ENCODE results near the gene SEC14L5. TPM values are rescaled to one million over a fixed set of nuclear protein-coding genes. Genes with fewer than 3 reads are reported as not detected.

The SEC14L5 gene
- polyA plus RNA-seq, 4 donors: 0.16 to 0.35 (median 0.27) TPM; not detected in 1

DNA sequence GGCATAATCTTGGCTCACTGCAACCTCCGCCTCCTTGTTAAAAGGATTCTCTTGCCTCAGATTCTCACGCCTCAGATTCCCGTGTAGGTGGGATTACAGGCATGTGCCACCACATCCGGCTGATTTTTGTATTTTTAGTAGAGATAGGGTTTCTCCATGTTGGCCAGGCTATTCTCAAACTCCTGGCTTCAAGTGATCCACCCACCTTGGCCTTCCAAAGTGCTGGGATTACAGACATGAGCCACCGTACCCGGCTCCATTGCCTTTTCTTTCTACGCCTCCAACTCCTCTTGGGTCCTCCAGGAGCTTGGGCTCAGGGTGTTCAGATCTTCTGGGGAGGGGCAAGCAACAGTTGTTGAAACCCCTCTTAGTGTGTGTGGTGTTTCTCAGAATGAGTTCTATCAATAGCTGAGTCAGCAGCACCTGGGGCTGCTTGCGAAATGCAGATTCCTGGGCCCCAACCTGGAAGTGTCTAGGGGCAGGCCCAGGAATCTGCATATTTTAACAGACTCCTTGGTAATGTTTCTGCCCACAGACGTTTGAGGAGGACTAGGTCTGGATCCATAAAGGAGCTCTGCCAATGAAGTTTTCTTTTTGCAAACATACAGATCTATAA is 31.4 kb downstream of the SEC14L5 start:
- FAIRE-seq: no peak

DNA sequence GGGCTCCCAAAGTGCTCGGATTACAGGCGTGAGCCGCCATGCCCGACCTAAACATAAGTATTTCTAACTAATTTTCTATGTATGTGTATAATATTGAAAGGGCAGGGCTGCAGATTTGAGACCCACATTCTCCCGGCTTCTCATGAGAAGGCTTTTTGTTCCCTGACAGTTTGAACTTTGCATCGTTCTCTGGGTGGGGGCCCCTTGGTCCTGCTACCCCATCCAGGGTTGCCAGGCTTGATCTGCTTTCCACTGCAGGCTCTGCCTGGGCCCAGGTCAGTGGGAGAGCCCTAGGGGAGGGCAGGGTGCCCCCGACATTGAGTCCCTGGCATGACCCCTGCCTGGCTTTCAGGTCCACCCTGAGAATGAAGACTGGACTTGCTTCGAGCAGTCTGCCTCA is 32.3 kb downstream of the SEC14L5 start:
- no peak for DNase-seq
- no peak overlapping the region for H3K27ac ChIP-seq (ENCODE audit: low read depth in 1 of 3, low read length in 2 of 3)
- H3K36me3 ChIP-seq (ENCODE audit: control insufficient read depth in 3 of 3, insufficient read depth in 2 of 3, low read depth in 1 of 3, low read length in 3 of 3): no peaks in the 10 kb centered on the region
- no peak for FAIRE-seq
- no peak overlapping the region for H3K4me3 ChIP-seq (ENCODE audit: low read depth in 1 of 3, low read length in 3 of 3)
- no peaks in the 10 kb centered on the region for H3K9me3 ChIP-seq (ENCODE audit: control insufficient read depth in 2 of 2, insufficient read depth in 1 of 2, low read depth in 1 of 2, low read length in 1 of 2)
- 83 to 84% (median 83%) methylated on average over 8 of the region's 8 CpGs for WGBS, 3 donors
- H3K4me1 ChIP-seq (ENCODE audit: control insufficient read depth in 3 of 3, insufficient read depth in 2 of 3, low read depth in 1 of 3, low read length in 2 of 3): no peaks in the 10 kb centered on the region
- peaks cover 3 to 26% (median 23%) of the 10 kb centered on the region in 3 donors for H3K27me3 ChIP-seq (ENCODE audit: control insufficient read depth in 3 of 3, insufficient read depth in 3 of 3, low read length in 3 of 3)

More for the DNA sequence above, 31.4 kb downstream of the SEC14L5 start:
- Histone ChIP-seq H3K4me3 (ENCODE audit: low read depth in 1 of 3, low read length in 3 of 3) (no peak overlapping the region), H3K9me3 (ENCODE audit: control insufficient read depth in 2 of 2, insufficient read depth in 1 of 2, low read depth in 1 of 2, low read length in 1 of 2) (no peaks in the 10 kb centered on the region), H3K4me1 (ENCODE audit: control insufficient read depth in 3 of 3, insufficient read depth in 2 of 3, low read depth in 1 of 3, low read length in 2 of 3) (no peaks in the 10 kb centered on the region), H3K27me3 (ENCODE audit: control insufficient read depth in 3 of 3, insufficient read depth in 3 of 3, low read length in 3 of 3) (peaks cover 3 to 26% (median 23%) of the 10 kb centered on the region in 3 donors), H3K27ac (ENCODE audit: low read depth in 1 of 3, low read length in 2 of 3) (no peak overlapping the region), H3K36me3 (ENCODE audit: control insufficient read depth in 3 of 3, insufficient read depth in 2 of 3, low read depth in 1 of 3, low read length in 3 of 3) (no peaks in the 10 kb centered on the region)
- 86 to 87% (median 86%) methylated on average over 9 of the region's 9 CpGs for WGBS, 3 donors
- DNase-seq: no peak

DNA sequence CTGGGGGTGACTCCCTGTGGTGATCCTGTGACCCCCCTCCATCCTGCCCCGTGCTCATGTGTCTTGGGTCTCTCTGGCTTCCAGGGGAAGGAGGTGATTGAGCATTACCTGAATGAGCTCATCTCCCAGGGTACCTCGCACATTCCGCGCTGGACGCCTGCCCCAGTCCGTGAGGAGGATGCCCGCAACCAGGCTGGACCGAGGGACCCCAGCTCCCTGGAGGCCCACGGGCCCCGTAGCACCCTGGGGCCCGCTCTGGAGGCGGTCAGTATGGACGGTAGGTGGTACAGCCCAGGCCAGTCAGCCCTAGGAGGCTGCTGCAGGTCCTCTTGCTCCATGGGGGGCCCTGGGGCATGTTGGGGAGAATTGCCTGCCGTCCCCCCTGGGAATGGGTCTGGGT is 33.6 kb downstream of the SEC14L5 start:
- FAIRE-seq (no peak), DNase-seq (no peak)
- 87 to 88% (median 87%) methylated on average over 14 of the region's 14 CpGs for WGBS, 3 donors
- Histone ChIP-seq H3K36me3 (ENCODE audit: control insufficient read depth in 3 of 3, insufficient read depth in 2 of 3, low read depth in 1 of 3, low read length in 3 of 3) (no peaks in the 10 kb centered on the region), H3K27ac (ENCODE audit: low read depth in 1 of 3, low read length in 2 of 3) (no peak overlapping the region), H3K27me3 (ENCODE audit: control insufficient read depth in 3 of 3, insufficient read depth in 3 of 3, low read length in 3 of 3) (peaks cover 3 to 23% (median 21%) of the 10 kb centered on the region in 3 donors), H3K4me3 (ENCODE audit: low read depth in 1 of 3, low read length in 3 of 3) (no peak overlapping the region), H3K9me3 (ENCODE audit: control insufficient read depth in 2 of 2, insufficient read depth in 1 of 2, low read depth in 1 of 2, low read length in 1 of 2) (no peaks in the 10 kb centered on the region), H3K4me1 (ENCODE audit: control insufficient read depth in 3 of 3, insufficient read depth in 2 of 3, low read depth in 1 of 3, low read length in 2 of 3) (no peaks in the 10 kb centered on the region)

DNA sequence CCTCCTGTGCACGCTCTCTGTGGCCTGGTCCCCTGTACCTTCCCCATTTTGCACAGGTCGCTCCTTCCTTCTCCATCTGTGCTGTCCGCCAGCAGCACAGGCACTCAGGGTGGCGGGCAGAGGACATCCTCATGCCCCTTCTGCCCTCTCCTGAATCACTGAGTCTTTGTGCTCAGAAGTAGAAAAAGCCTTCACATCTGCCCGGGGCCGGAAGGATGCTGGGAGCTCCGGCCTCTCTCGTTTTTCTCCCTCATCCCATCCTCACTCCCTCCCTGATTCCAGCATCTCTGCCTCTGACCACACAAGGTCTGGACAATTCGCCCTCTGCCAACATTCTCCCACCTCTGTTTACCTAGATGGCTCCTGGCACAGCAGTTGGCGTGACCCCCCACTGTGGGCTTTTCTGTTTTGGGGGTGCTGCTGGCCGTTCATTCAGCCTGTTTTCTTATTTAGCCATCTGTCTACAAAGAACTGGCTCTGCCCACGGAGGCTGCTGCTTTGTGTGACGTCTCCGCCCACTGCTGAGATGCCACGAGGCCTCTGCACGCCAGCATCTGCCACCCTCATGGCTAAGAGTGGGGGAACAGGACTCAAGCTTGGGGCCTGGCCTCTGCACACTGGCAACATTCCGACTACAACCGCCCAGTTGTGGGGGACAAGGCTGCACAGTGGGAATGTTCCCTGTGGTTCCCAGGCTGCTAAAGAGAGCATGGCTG is 36.7 kb downstream of the SEC14L5 start:
- H3K4me3 ChIP-seq (ENCODE audit: low read depth in 1 of 3, low read length in 3 of 3): no peak overlapping the region
- peaks cover 0 to 4% (median 0%) of the 10 kb centered on the region in 3 donors for H3K27me3 ChIP-seq (ENCODE audit: control insufficient read depth in 3 of 3, insufficient read depth in 3 of 3, low read length in 3 of 3)
- no peak overlapping the region for H3K27ac ChIP-seq (ENCODE audit: low read depth in 1 of 3, low read length in 2 of 3)
- 70 to 77% (median 73%) methylated on average over 17 to 18 of the region's 18 CpGs for WGBS, 3 donors
- DNase-seq (no peak), FAIRE-seq (no peak)
- H3K36me3 ChIP-seq (ENCODE audit: control insufficient read depth in 3 of 3, insufficient read depth in 2 of 3, low read depth in 1 of 3, low read length in 3 of 3): no peaks in the 10 kb centered on the region
- no peaks in the 10 kb centered on the region for H3K4me1 ChIP-seq (ENCODE audit: control insufficient read depth in 3 of 3, insufficient read depth in 2 of 3, low read depth in 1 of 3, low read length in 2 of 3)
- no peaks in the 10 kb centered on the region for H3K9me3 ChIP-seq (ENCODE audit: control insufficient read depth in 2 of 2, insufficient read depth in 1 of 2, low read depth in 1 of 2, low read length in 1 of 2)

DNA sequence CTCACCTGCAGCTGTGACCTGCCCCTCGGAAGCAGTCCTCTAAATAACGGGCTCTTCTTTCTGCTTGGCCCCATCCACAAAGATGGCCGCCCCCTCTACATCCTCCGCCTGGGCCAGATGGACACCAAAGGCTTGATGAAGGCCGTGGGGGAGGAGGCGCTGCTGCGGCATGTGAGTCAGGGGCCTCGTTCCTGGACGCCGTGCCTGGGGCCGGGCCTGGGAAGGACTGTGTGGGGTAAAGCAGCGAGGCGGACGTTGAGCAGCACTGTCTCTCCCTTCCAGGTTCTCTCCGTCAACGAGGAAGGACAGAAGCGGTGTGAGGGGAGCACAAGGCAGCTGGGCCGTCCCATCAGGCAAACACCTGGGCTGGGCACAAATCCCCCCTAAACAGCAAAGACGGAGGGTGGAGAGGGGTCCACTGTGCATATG is 42.5 kb downstream of the SEC14L5 start:
- H3K4me3 ChIP-seq (ENCODE audit: low read depth in 1 of 3, low read length in 3 of 3): no peak overlapping the region
- no peaks in the 10 kb centered on the region for H3K36me3 ChIP-seq (ENCODE audit: control insufficient read depth in 3 of 3, insufficient read depth in 2 of 3, low read depth in 1 of 3, low read length in 3 of 3)
- no peaks in the 10 kb centered on the region for H3K9me3 ChIP-seq (ENCODE audit: control insufficient read depth in 2 of 2, insufficient read depth in 1 of 2, low read depth in 1 of 2, low read length in 1 of 2)
- WGBS, 3 donors: 88 to 90% (median 89%) methylated on average over 19 of the region's 19 CpGs
- H3K4me1 ChIP-seq (ENCODE audit: control insufficient read depth in 3 of 3, insufficient read depth in 2 of 3, low read depth in 1 of 3, low read length in 2 of 3): no peaks in the 10 kb centered on the region
- no peaks in the 10 kb centered on the region for H3K27me3 ChIP-seq (ENCODE audit: control insufficient read depth in 3 of 3, insufficient read depth in 3 of 3, low read length in 3 of 3)
- FAIRE-seq (no peak), DNase-seq (no peak)
- no peak overlapping the region for H3K27ac ChIP-seq (ENCODE audit: low read depth in 1 of 3, low read length in 2 of 3)

DNA sequence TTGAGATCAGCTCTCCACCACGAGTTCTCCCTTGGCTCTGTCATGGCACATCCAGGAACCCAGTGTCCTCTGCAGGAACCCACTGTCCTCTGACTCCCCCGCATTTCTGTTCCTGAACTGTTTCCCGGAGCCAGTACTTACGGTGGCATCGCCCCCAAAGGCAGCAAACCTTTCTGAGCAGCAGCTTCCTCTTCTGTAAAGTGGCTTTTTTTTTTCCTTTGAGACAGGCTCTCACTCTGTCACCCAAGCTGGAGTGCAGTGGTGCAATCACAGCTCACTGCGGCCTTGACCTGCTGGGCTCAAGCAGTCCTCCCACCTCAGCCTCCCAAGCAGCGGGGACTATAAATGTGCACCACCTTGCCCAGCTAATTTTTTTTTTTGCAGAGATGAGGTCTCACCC is 43.4 kb downstream of the SEC14L5 start:
- no peak for FAIRE-seq
- WGBS, 3 donors: 65 to 80% (median 66%) methylated on average over 7 of the region's 7 CpGs
- H3K4me1 ChIP-seq (ENCODE audit: control insufficient read depth in 3 of 3, insufficient read depth in 2 of 3, low read depth in 1 of 3, low read length in 2 of 3): no peaks in the 10 kb centered on the region

DNA sequence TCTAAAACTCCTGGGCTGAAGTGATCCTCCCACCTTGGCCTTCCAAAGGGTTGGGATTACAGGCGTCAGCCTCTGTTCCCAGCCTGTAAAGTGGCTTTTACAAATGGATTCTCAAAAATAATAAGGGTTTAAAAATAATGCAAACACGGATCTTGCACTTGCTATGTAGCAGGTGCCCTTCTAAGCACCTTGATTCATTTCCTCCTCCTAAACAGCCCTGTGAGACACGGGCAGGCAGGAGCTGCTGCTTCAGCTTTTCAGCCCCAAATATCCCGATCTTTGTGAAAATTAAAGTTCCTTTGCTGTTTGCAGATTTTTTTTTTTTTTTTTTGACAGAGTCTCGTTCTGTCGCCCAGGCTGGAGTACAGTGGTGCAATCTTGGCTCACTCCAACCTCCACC is 43.9 kb downstream of the SEC14L5 start:
- Histone ChIP-seq H3K27ac (ENCODE audit: low read depth in 1 of 3, low read length in 2 of 3) (no peak overlapping the region), H3K9me3 (ENCODE audit: control insufficient read depth in 2 of 2, insufficient read depth in 1 of 2, low read depth in 1 of 2, low read length in 1 of 2) (no peaks in the 10 kb centered on the region), H3K36me3 (ENCODE audit: control insufficient read depth in 3 of 3, insufficient read depth in 2 of 3, low read depth in 1 of 3, low read length in 3 of 3) (no peaks in the 10 kb centered on the region), H3K27me3 (ENCODE audit: control insufficient read depth in 3 of 3, insufficient read depth in 3 of 3, low read length in 3 of 3) (no peaks in the 10 kb centered on the region), H3K4me1 (ENCODE audit: control insufficient read depth in 3 of 3, insufficient read depth in 2 of 3, low read depth in 1 of 3, low read length in 2 of 3) (no peaks in the 10 kb centered on the region), H3K4me3 (ENCODE audit: low read depth in 1 of 3, low read length in 3 of 3) (no peak overlapping the region)
- DNase-seq: no peak
- FAIRE-seq: no peak
- 64 to 74% (median 65%) methylated on average over 6 of the region's 6 CpGs for WGBS, 3 donors

More for the DNA sequence above, 43.4 kb downstream of the SEC14L5 start:
- Histone ChIP-seq H3K27ac (ENCODE audit: low read depth in 1 of 3, low read length in 2 of 3) (no peak overlapping the region), H3K27me3 (ENCODE audit: control insufficient read depth in 3 of 3, insufficient read depth in 3 of 3, low read length in 3 of 3) (no peaks in the 10 kb centered on the region), H3K9me3 (ENCODE audit: control insufficient read depth in 2 of 2, insufficient read depth in 1 of 2, low read depth in 1 of 2, low read length in 1 of 2) (no peaks in the 10 kb centered on the region), H3K36me3 (ENCODE audit: control insufficient read depth in 3 of 3, insufficient read depth in 2 of 3, low read depth in 1 of 3, low read length in 3 of 3) (no peaks in the 10 kb centered on the region), H3K4me3 (ENCODE audit: low read depth in 1 of 3, low read length in 3 of 3) (no peak overlapping the region)
- DNase-seq: no peak

DNA sequence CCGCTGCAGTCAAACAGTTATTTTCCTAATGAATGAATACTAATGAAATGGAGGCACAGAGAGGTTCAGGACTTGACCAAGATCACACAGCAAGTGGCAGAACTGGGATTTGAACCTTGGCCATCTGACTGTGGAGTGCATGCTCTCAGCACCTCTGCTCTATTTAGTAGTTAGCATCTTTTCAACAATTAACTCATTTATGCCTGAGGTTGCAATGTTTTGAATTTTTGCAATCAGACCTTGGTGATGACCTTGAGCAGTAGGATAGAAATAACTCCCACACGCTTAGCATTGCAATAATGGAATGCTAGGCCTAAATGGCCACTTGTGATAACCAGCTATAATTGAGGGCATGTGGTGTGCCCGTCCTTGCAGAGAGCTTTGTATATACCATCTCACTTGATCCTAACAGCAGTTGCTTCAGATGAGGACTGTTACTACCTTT is 44.6 kb downstream of the SEC14L5 start:
- Histone ChIP-seq H3K27ac (ENCODE audit: low read depth in 1 of 3, low read length in 2 of 3) (no peak overlapping the region), H3K4me3 (ENCODE audit: low read depth in 1 of 3, low read length in 3 of 3) (no peak overlapping the region), H3K4me1 (ENCODE audit: control insufficient read depth in 3 of 3, insufficient read depth in 2 of 3, low read depth in 1 of 3, low read length in 2 of 3) (no peaks in the 10 kb centered on the region), H3K27me3 (ENCODE audit: control insufficient read depth in 3 of 3, insufficient read depth in 3 of 3, low read length in 3 of 3) (no peaks in the 10 kb centered on the region), H3K36me3 (ENCODE audit: control insufficient read depth in 3 of 3, insufficient read depth in 2 of 3, low read depth in 1 of 3, low read length in 3 of 3) (no peaks in the 10 kb centered on the region), H3K9me3 (ENCODE audit: control insufficient read depth in 2 of 2, insufficient read depth in 1 of 2, low read depth in 1 of 2, low read length in 1 of 2) (no peaks in the 10 kb centered on the region)
- FAIRE-seq: no peak
- DNase-seq: no peak
- WGBS, 3 donors: 67 to 80% (median 69%) methylated on average over 3 of the region's 3 CpGs
